PC-9 (cell line): ENCODE measurements around the gene SMAD5. TPM values are rescaled to one million over a fixed set of nuclear protein-coding genes. Genes with fewer than 3 reads are reported as not detected.

Source experiments
- BruUV-seq: library from RNA; stranded (reverse); fragments of 400-500 nt; replicated peaks from 2 replicates; lab custom pipeline; 2021; lab: Mats Ljungman, UMichigan
- CTCF ChIA-PET: fragments of 300-600 bp; sonication (Branson Sonifier 250); formaldehyde crosslinking; loops from one replicate; lab custom pipeline; 2022; ENCODE audit warnings: antibody characterized with exemption; lab: Charles Lee
- POLR2A ChIA-PET: fragments of 300-600 bp; sonication (Branson Sonifier 250); formaldehyde crosslinking; loops from one replicate; lab custom pipeline; 2022; ENCODE audit warnings: antibody characterized with exemption; ENCODE audit not compliant: unreplicated experiment; lab: Charles Lee
- DNase-seq, 2 experiments: peaks; one replicate each; pipeline versions ENCODE4 v3.0.0 to v3.0.0-alpha.2; 2015 to 2022; ENCODE audit warnings: mixed read lengths in 1 of 2
- H2AFZ ChIP-seq: fragments of 200-600 bp; sonication (generic); 2 replicates; pipeline ENCODE4 v1.8.1; 2017; ENCODE audit warnings: antibody characterized with exemption
- H3F3A ChIP-seq: fragments of 200-600 bp; sonication (generic); 2 replicates; pipeline ENCODE4 v1.8.1; 2017; ENCODE audit warnings: antibody characterized with exemption, mild to moderate bottlenecking, low read depth; ENCODE audit not compliant: insufficient read depth
- H3K27ac ChIP-seq: fragments of 200-600 bp; sonication (generic); 2 replicates; pipeline ENCODE4 v1.6.1; 2016; ENCODE audit warnings: mixed run types
- H3K27me3 ChIP-seq: fragments of 200-600 bp; sonication (generic); 2 replicates; pipeline ENCODE4 v1.6.1; 2016; ENCODE audit warnings: low read depth, mixed run types; ENCODE audit not compliant: insufficient read depth
- H3K36me3 ChIP-seq: fragments of 200-600 bp; sonication (generic); 2 replicates; pipeline ENCODE4 v1.6.1; 2016; ENCODE audit warnings: low read depth, mixed run types
- H3K4me1 ChIP-seq: fragments of 200-600 bp; sonication (generic); replicated peaks from 2 replicates; pipeline ENCODE4 v1.6.1; 2016; ENCODE audit warnings: mixed run types; ENCODE audit not compliant: insufficient read depth
- H3K4me2 ChIP-seq: fragments of 200-600 bp; sonication (generic); 2 replicates; pipeline ENCODE4 v1.6.1; 2017; ENCODE audit warnings: mixed run types
- H3K4me3 ChIP-seq: fragments of 200-600 bp; sonication (generic); 2 replicates; pipeline ENCODE4 v1.6.1; 2016; ENCODE audit warnings: mixed run types
- H3K79me2 ChIP-seq: fragments of 200-600 bp; sonication (generic); 2 replicates; pipeline ENCODE4 v1.6.1; 2017; ENCODE audit warnings: low read depth, mixed run types
- H3K9me2 ChIP-seq: fragments of 200-600 bp; sonication (generic); 2 replicates; pipeline ENCODE4 v1.8.1; 2017; ENCODE audit warnings: mild to moderate bottlenecking; ENCODE audit not compliant: insufficient read depth
- H3K9me3 ChIP-seq: fragments of 200-600 bp; sonication (generic); 2 replicates; pipeline ENCODE4 v1.8.1; 2016; ENCODE audit warnings: low read depth; ENCODE audit not compliant: insufficient read depth
- H4K20me1 ChIP-seq: fragments of 200-600 bp; sonication (generic); 2 replicates; pipeline ENCODE4 v1.8.1; 2017; ENCODE audit not compliant: insufficient read depth
- CTCF ChIP-seq: fragments of 200-600 bp; sonication (generic); conservative IDR thresholded peaks from 2 replicates; pipeline ENCODE4 v1.6.1; 2017; ENCODE audit warnings: mixed run types, antibody characterized with exemption, mild to moderate bottlenecking, moderate library complexity
- EZH2 ChIP-seq: fragments of 200-600 bp; sonication (generic); IDR thresholded peaks from 2 replicates; pipeline ENCODE4 v1.8.0; 2017; ENCODE audit warnings: antibody characterized with exemption, low read depth
- intact Hi-C: fragments of 100-400 bp; cut with micrococcal nuclease; formaldehyde crosslinking; loops from one replicate; pipeline ENCODE4 v1.10.0; 2022; ENCODE audit not compliant: unreplicated experiment
- total RNA-seq: library from RNA; stranded (reverse); gene quantifications from 2 replicates; pipeline ENCODE4 v1.2.3, GENCODE V29; 2021

SMAD5 gene
- total RNA-seq, 1 experiment from 2014 or later, result 50.6 TPM

GRCh38 chr5:136205941-136206340, 73.3 kb downstream of the SMAD5 start:
- CTCF ChIA-PET, result no interaction called here
- POLR2A ChIA-PET, result no interaction called here
- intact Hi-C loops, result no loop called here
- H3K27ac ChIP-seq, result no peak overlapping the region
- no peak overlapping the region for H3K4me2 ChIP-seq
- H3K9me2 ChIP-seq, result no peaks in the 10 kb centered on the region
- H2AFZ ChIP-seq, result no peak overlapping the region
- BruUV-seq, result no TSS peak
- H4K20me1 ChIP-seq, result no peaks in the 10 kb centered on the region
- DNase-seq, result no peak
- no peaks in the 10 kb centered on the region for H3K79me2 ChIP-seq
- H3K4me3 ChIP-seq, result no peak overlapping the region
- TF ChIP-seq CTCF (no peak), EZH2 (no peak)
- no peaks in the 10 kb centered on the region for H3K4me1 ChIP-seq
- H3F3A ChIP-seq, result no peaks in the 10 kb centered on the region
- H3K27me3 ChIP-seq, result no peaks in the 10 kb centered on the region
- no peaks in the 10 kb centered on the region for H3K9me3 ChIP-seq
- H3K36me3 ChIP-seq, result no peaks in the 10 kb centered on the region

- intact Hi-C loops, result no loop called here
- POLR2A ChIA-PET, result no interaction called here
- no TSS peak for BruUV-seq
- TF ChIP-seq EZH2, result no peak
- no peak for TF ChIP-seq CTCF
- Histone ChIP-seq H2AFZ (no peak overlapping the region), H3K4me1 (no peaks in the 10 kb centered on the region), H4K20me1 (no peaks in the 10 kb centered on the region), H3K9me3 (no peaks in the 10 kb centered on the region), H3K27ac (no peak overlapping the region), H3K9me2 (no peaks in the 10 kb centered on the region), H3K79me2 (no peaks in the 10 kb centered on the region), H3K4me3 (no peak overlapping the region), H3F3A (no peaks in the 10 kb centered on the region), H3K36me3 (no peaks in the 10 kb centered on the region), H3K27me3 (no peaks in the 10 kb centered on the region), H3K4me2 (no peak overlapping the region)
- CTCF ChIA-PET, result no interaction called here
- DNase-seq, result no peak
Observed at GRCh38 chr5:136206361-136206760, 73.7 kb downstream of the SMAD5 start.

GRCh38 chr5:136207631-136208030, 75.0 kb downstream of the SMAD5 start:
- no peak for TF ChIP-seq CTCF
- TF ChIP-seq EZH2, result no peak
- no peak overlapping the region for H3K4me2 ChIP-seq
- H2AFZ ChIP-seq, result no peak overlapping the region
- no peaks in the 10 kb centered on the region for H3F3A ChIP-seq
- H3K36me3 ChIP-seq, result no peaks in the 10 kb centered on the region
- no peaks in the 10 kb centered on the region for H3K9me2 ChIP-seq
- no peaks in the 10 kb centered on the region for H3K4me1 ChIP-seq
- no peak for DNase-seq
- H4K20me1 ChIP-seq, result no peaks in the 10 kb centered on the region
- intact Hi-C loops, result no loop called here
- BruUV-seq, result no TSS peak
- H3K4me3 ChIP-seq, result no peak overlapping the region
- no peaks in the 10 kb centered on the region for H3K9me3 ChIP-seq
- no peak overlapping the region for H3K27ac ChIP-seq
- ChIA-PET CTCF (no interaction called here), POLR2A (no interaction called here)
- no peaks in the 10 kb centered on the region for H3K27me3 ChIP-seq
- no peaks in the 10 kb centered on the region for H3K79me2 ChIP-seq
